H1 (cell line): ENCODE data around the gene CLEC4E. TPM values are rescaled to one million over a fixed set of nuclear protein-coding genes. Genes with fewer than 3 reads are reported as not detected.

ENCODE experiments used
- CTCF ChIA-PET: fragments of 300-600 bp; sonication (Branson Sonifier 250); formaldehyde crosslinking; loops from one replicate; lab custom pipeline; 2021; ENCODE audit not compliant: partially characterized antibody; lab: Charles Lee
- POLR2A ChIA-PET: fragments of 300-600 bp; sonication (Branson Sonifier 250); formaldehyde crosslinking; loops from one replicate; lab custom pipeline; 2021; ENCODE audit warnings: inconsistent platforms; ENCODE audit not compliant: partially characterized antibody; lab: Charles Lee
- DNase-seq, 2 experiments: peaks; one replicate each; pipeline versions ENCODE4 v3.0.0 to v3.0.0-alpha.2; 2010 to 2022; ENCODE audit warnings: low spot score in 2 of 2, low read depth in 1 of 2, mixed read lengths in 1 of 2
- FAIRE-seq: peaks from 2 replicates; lab custom pipeline; 2011; peaks lifted over from hg19 to GRCh38; lab: Jason Lieb, UNC
- H2AFZ ChIP-seq: 2 replicates; pipeline ENCODE4 v1.8.1; 2012; ENCODE audit warnings: low read length, inconsistent platforms
- H2AK5ac ChIP-seq: 2 replicates; pipeline ENCODE4 v1.6.1; 2013; ENCODE audit warnings: low read depth, low read length
- H2BK120ac ChIP-seq: replicated peaks from 2 replicates; pipeline ENCODE3; 2013; ENCODE audit warnings: low read depth, low read length, inconsistent platforms
- H2BK12ac ChIP-seq: 2 replicates; pipeline ENCODE4 v1.6.1; 2013; ENCODE audit warnings: low read depth, low read length
- H2BK15ac ChIP-seq: 2 replicates; pipeline ENCODE4 v1.6.1; 2013; ENCODE audit warnings: low read length
- H2BK20ac ChIP-seq: 2 replicates; pipeline ENCODE4 v1.6.1; 2013; ENCODE audit warnings: low read length
- H2BK5ac ChIP-seq: 2 replicates; pipeline ENCODE4 v1.6.1; 2013; ENCODE audit warnings: low read depth, low read length
- H3K14ac ChIP-seq: 2 replicates; pipeline ENCODE4 v1.6.1; 2013; ENCODE audit warnings: inconsistent platforms; ENCODE audit not compliant: insufficient read length
- H3K18ac ChIP-seq: 2 replicates; pipeline ENCODE4 v1.6.1; 2013; ENCODE audit warnings: low read length; ENCODE audit errors: extremely low read depth
- H3K23ac ChIP-seq: 2 replicates; pipeline ENCODE4 v1.6.1; 2013; ENCODE audit warnings: inconsistent platforms; ENCODE audit not compliant: insufficient read length
- H3K23me2 ChIP-seq: 2 replicates; pipeline ENCODE4 v1.6.1; 2013; ENCODE audit warnings: low read depth, low read length
- H3K27ac ChIP-seq: 2 replicates; pipeline ENCODE4 v1.6.1; 2011; ENCODE audit warnings: low read depth, low read length, inconsistent platforms
- H3K27me3 ChIP-seq, 4 experiments: replicated peaks in 1 of 4; 1 replicate in 1 of 4; 2 replicates in 3 of 4; pipeline versions ENCODE4 v1.6.1 to v1.8.1; 2011 to 2013; ENCODE audit warnings: low read length in 3 of 4, mild to moderate bottlenecking in 3 of 4, inconsistent platforms in 2 of 4, mixed read lengths in 2 of 4, moderate library complexity in 1 of 4; ENCODE audit not compliant: control insufficient read depth in 3 of 4, insufficient read depth in 3 of 4; ENCODE audit errors: extremely low read depth in 1 of 4
- H3K36me3 ChIP-seq, 4 experiments: 2 replicates each; pipeline versions ENCODE4 v1.6.1 to v1.8.1; 2011 to 2013; ENCODE audit warnings: mild to moderate bottlenecking in 4 of 4, low read length in 3 of 4, moderate library complexity in 2 of 4, control low read depth in 1 of 4, inconsistent platforms in 1 of 4; ENCODE audit not compliant: insufficient read depth in 4 of 4, control insufficient read depth in 2 of 4
- H3K4ac ChIP-seq: replicated peaks from 2 replicates; pipeline ENCODE3; 2013; ENCODE audit warnings: low read length, low read depth, mixed read lengths, inconsistent platforms; ENCODE audit not compliant: insufficient read length
- H3K4me1 ChIP-seq, 4 experiments: replicated peaks in 1 of 4; 1 replicate in 1 of 4; 2 replicates in 3 of 4; pipeline versions ENCODE4 v1.6.1 to v1.8.1; 2011 to 2013; ENCODE audit warnings: low read length in 3 of 4, inconsistent platforms in 2 of 4, mixed read lengths in 1 of 4; ENCODE audit not compliant: insufficient read depth in 4 of 4, control insufficient read depth in 3 of 4
- H3K4me2 ChIP-seq, 2 experiments: 2 replicates each; pipeline versions ENCODE4 v1.6.1 to v1.8.1; 2011 to 2013; ENCODE audit warnings: low read depth in 2 of 2, low read length in 2 of 2, control low read depth in 1 of 2, inconsistent platforms in 1 of 2, mild to moderate bottlenecking in 1 of 2; ENCODE audit not compliant: insufficient read depth in 1 of 2
- H3K4me3 ChIP-seq, 4 experiments: fragments of 200-600, 300-600 bp in 1 of 4; sonication (generic), shearing (Covaris generic), sonication (Bioruptor Twin) in 1 of 4; 2 replicates each; pipeline versions ENCODE4 v1.5.1 to v1.8.1; 2011 to 2016; ENCODE audit warnings: low read length in 4 of 4, low read depth in 3 of 4, control low read depth in 2 of 4, inconsistent platforms in 2 of 4, mild to moderate bottlenecking in 2 of 4, mixed read lengths in 1 of 4, moderate library complexity in 1 of 4; ENCODE audit not compliant: insufficient read depth in 2 of 4; ENCODE audit errors: extremely low read depth in 1 of 4
- H3K56ac ChIP-seq: replicated peaks from 2 replicates; pipeline ENCODE3; 2013; ENCODE audit warnings: low read depth, mild to moderate bottlenecking, mixed read lengths, low read length, inconsistent platforms; ENCODE audit not compliant: insufficient read length
- H3K79me1 ChIP-seq: 2 replicates; pipeline ENCODE4 v1.6.1; 2013; ENCODE audit warnings: low read depth, low read length, control low read depth
- H3K79me2 ChIP-seq, 2 experiments: 2 replicates each; pipeline versions ENCODE4 v1.6.1 to v1.8.1; 2012 to 2013; ENCODE audit warnings: low read length in 2 of 2, mild to moderate bottlenecking in 2 of 2, inconsistent platforms in 1 of 2; ENCODE audit not compliant: insufficient read depth in 2 of 2, control insufficient read depth in 1 of 2
- H3K9ac ChIP-seq, 4 experiments: replicated peaks in 1 of 4; 1 replicate in 1 of 4; 2 replicates in 3 of 4; pipeline versions ENCODE4 v1.6.1 to v1.8.1; 2011 to 2013; ENCODE audit warnings: low read depth in 3 of 4, low read length in 3 of 4, control low read depth in 2 of 4, mild to moderate bottlenecking in 2 of 4, moderate library complexity in 2 of 4, inconsistent platforms in 1 of 4; ENCODE audit errors: extremely low read depth in 1 of 4
- H3K9me3 ChIP-seq, 2 experiments: 2 replicates each; pipeline versions ENCODE4 v1.6.1 to v1.8.1; 2012 to 2013; ENCODE audit warnings: mild to moderate bottlenecking in 2 of 2, moderate library complexity in 2 of 2, control low read depth in 1 of 2, inconsistent platforms in 1 of 2, low read depth in 1 of 2, low read length in 1 of 2, mixed read lengths in 1 of 2; ENCODE audit not compliant: insufficient read depth in 2 of 2
- H4K20me1 ChIP-seq, 2 experiments: replicated peaks in 1 of 2; 2 replicates each; pipeline versions ENCODE3 to v1.8.1; 2011 to 2013; ENCODE audit warnings: inconsistent platforms in 2 of 2, low read length in 2 of 2, mild to moderate bottlenecking in 1 of 2; ENCODE audit not compliant: insufficient read depth in 2 of 2, control insufficient read depth in 1 of 2
- H4K5ac ChIP-seq: 2 replicates; pipeline ENCODE4 v1.6.1; 2013; ENCODE audit warnings: low read length, low read depth, mixed read lengths, inconsistent platforms; ENCODE audit not compliant: insufficient read length
- H4K8ac ChIP-seq: 2 replicates; pipeline ENCODE4 v1.8.0; 2013; ENCODE audit warnings: mild to moderate bottlenecking, moderate library complexity, low read length, inconsistent platforms; ENCODE audit not compliant: insufficient read depth; ENCODE audit errors: extremely low read depth
- H4K91ac ChIP-seq: replicated peaks from 2 replicates; pipeline ENCODE3; 2013; ENCODE audit warnings: low read length, mixed read lengths, inconsistent platforms; ENCODE audit not compliant: insufficient read length
- ATF3 ChIP-seq: IDR thresholded peaks from 2 replicates; pipeline ENCODE4 v1.6.1; 2011; ENCODE audit warnings: low read depth, mild to moderate bottlenecking, low read length; ENCODE audit not compliant: insufficient read depth
- EGR1 ChIP-seq: IDR thresholded peaks from 2 replicates; pipeline ENCODE4 v1.6.1; 2011; ENCODE audit warnings: low read depth, low read length, borderline replicate concordance
- HDAC6 ChIP-seq: IDR thresholded peaks from one replicate; pipeline ENCODE4 v1.7.1; 2012; ENCODE audit warnings: low read depth, mild to moderate bottlenecking, inconsistent platforms, low read length, moderate library complexity
- JUND ChIP-seq: IDR thresholded peaks from 2 replicates; pipeline ENCODE4 v1.6.1; 2011; ENCODE audit warnings: mild to moderate bottlenecking, improper control_type of control experiment, low read length
- KDM1A ChIP-seq: fragments of 200-600, 300-600 bp; sonication (generic); IDR thresholded peaks from 2 replicates; pipeline ENCODE4 v1.7.1; 2016; ENCODE audit warnings: mild to moderate bottlenecking, low read length, borderline replicate concordance
- KDM4A ChIP-seq: IDR thresholded peaks from one replicate; pipeline ENCODE4 v1.7.1; 2012; ENCODE audit warnings: low read depth, mild to moderate bottlenecking, moderate library complexity, low read length, inconsistent platforms; ENCODE audit not compliant: severe bottlenecking
- POLR2A ChIP-seq, 2 experiments: IDR thresholded peaks; 1 replicate in 1 of 2; 2 replicates in 1 of 2; pipeline ENCODE4 v1.6.1; 2011; ENCODE audit warnings: low read depth in 2 of 2, low read length in 2 of 2, mild to moderate bottlenecking in 2 of 2; ENCODE audit errors: control extremely low read depth in 1 of 2
- POU5F1 ChIP-seq: IDR thresholded peaks from 2 replicates; pipeline ENCODE4 v1.6.1; 2011; ENCODE audit warnings: low read depth, mild to moderate bottlenecking, low read length, moderate library complexity
- RFX5 ChIP-seq: IDR thresholded peaks from 2 replicates; pipeline ENCODE4 v1.6.1; 2011; ENCODE audit warnings: low read depth, low read length, improper control_type of control experiment, borderline replicate concordance
- SP4 ChIP-seq: IDR thresholded peaks from 2 replicates; pipeline ENCODE4 v1.6.1; 2012; ENCODE audit warnings: low read length, inconsistent platforms
- TCF12 ChIP-seq: IDR thresholded peaks from 2 replicates; pipeline ENCODE4 v1.6.1; 2011; ENCODE audit warnings: low read depth, mild to moderate bottlenecking, low read length
- ZNF274 ChIP-seq: IDR thresholded peaks from 2 replicates; pipeline ENCODE4 v1.7.0; 2012; ENCODE audit warnings: low read length, borderline replicate concordance; ENCODE audit errors: extremely low read depth
- WGBS, 2 experiments: shearing (Covaris generic) in 1 of 2; methylation state at CpG; one replicate each; pipeline versions ENCODE4 v1.1.6 to v1.1.7; 2013 to 2015; ENCODE audit warnings: low lambda C conversion rate in 2 of 2, mixed read lengths in 2 of 2, inconsistent platforms in 1 of 2, low coverage in 1 of 2, missing lambda C conversion rate in 1 of 2; ENCODE audit not compliant: insufficient replicate concordance in 2 of 2, insufficient coverage in 1 of 2, insufficient read length in 1 of 2; ENCODE audit errors: extremely low coverage in 1 of 2, missing lambda C conversion rate in 1 of 2; 5-methylcytosine and 5-hydroxymethylcytosine counted together
- polyA plus RNA-seq, 7 experiments: library from polyadenylated mRNA; depleted of rRNA in 3 of 7; stranded (reverse) in 5 of 7; unstranded in 2 of 7; fragments of >200 nt in 5 of 7; fragments of 200-250 nt in 2 of 7; gene quantifications; 1 replicate in 5 of 7; 2 replicates in 1 of 7; 4 replicates in 1 of 7; pipeline versions ENCODE4 v1.2.1 to v1.2.3, GENCODE V29; 2011 to 2013; ENCODE audit warnings: missing spikeins in 2 of 7, mixed read lengths in 2 of 7
- total RNA-seq: library from RNA; stranded (reverse); fragmentation: NEBNext Ultra II Directional; extraction: Animal tissue kit (Norgen Biotek cat#: 25700); gene quantifications from 2 replicates; pipeline ENCODE4 v1.2.1, GENCODE V29; 2021

Gene CLEC4E
- total and polyA plus RNA-seq, 2 of the 8 experiments (the other 6 are each of a cell fraction or from before 2014, with no cell fraction given): 0.03 TPM; not detected in 1

- Histone ChIP-seq H2AK5ac (no peak overlapping the region), H4K5ac (no peak overlapping the region), H4K20me1 (no peaks in the 10 kb centered on the region), H3K23me2 (no peaks in the 10 kb centered on the region), H3K56ac (no peak overlapping the region), H3K79me1 (no peaks in the 10 kb centered on the region), H3K27me3 (no peaks in the 10 kb centered on the region), H4K8ac (no peak overlapping the region), H3K36me3 (no peaks in the 10 kb centered on the region), H3K9ac (no peak overlapping the region), H3K4me3 (no peak overlapping the region), H2BK120ac (no peak overlapping the region), H2BK15ac (no peak overlapping the region), H3K18ac (no peak overlapping the region), H3K27ac (no peak overlapping the region), H2BK20ac (no peak overlapping the region), H4K91ac (no peak overlapping the region), H3K4me1 (no peaks in the 10 kb centered on the region), H2BK5ac (no peak overlapping the region), H2BK12ac (no peak overlapping the region), H3K9me3 (no peaks in the 10 kb centered on the region), H3K4me2 (no peak overlapping the region), H3K4ac (no peak overlapping the region), H3K14ac (no peak overlapping the region), H3K23ac (no peak overlapping the region), H3K79me2 (no peaks in the 10 kb centered on the region), H2AFZ (no peak overlapping the region)
- POLR2A ChIA-PET: no interaction called here
- no peak for DNase-seq
- FAIRE-seq: no peak
- CTCF ChIA-PET: interaction anchor here (1.5 to 2.2 kb wide), 3 partner anchors 9 to 63 kb away, joined by 3 to 7 read pairs (median 4); no protein-coding TSS in a partner anchor
- WGBS, 2 experiments: 88% methylated on average over 2 of the region's 2 CpGs; no CpG with 5 or more reads in 1 of the 2 experiments
- no peak for TF ChIP-seq KDM1A
- TF ChIP-seq JUND: no peak
- TF ChIP-seq ATF3: no peak
- no peak for TF ChIP-seq KDM4A
- no peak for TF ChIP-seq SP4
- no peak for TF ChIP-seq RFX5
- no peak for TF ChIP-seq EGR1
- no peak for TF ChIP-seq HDAC6
- TF ChIP-seq POU5F1: no peak
- no peak for TF ChIP-seq ZNF274
- TF ChIP-seq TCF12: no peak
- TF ChIP-seq POLR2A (IDR thresholded peaks at IDR 0.05; ENCODE audit: control extremely low read depth in 1 of 2, low read depth in 2 of 2, low read length in 2 of 2): no peak
These were observed 7.5 kb upstream of the CLEC4E start for GRCh38 chr12:8548192-8548591.
